HFF-Myc (cell line): ENCODE data around the gene TOR1A.
"Not testable (repeated sequence)": the region's sequence is repeated elsewhere in the genome, so short reads cannot be mapped to it uniquely, and the experiment has no call there.

Experiments
- DNase-seq: peaks from one replicate; pipeline ENCODE4 v3.0.0-alpha.2; 2011; ENCODE audit warnings: low read depth; ENCODE audit errors: extremely low read depth
- H3K4me3 ChIP-seq: replicated peaks from 2 replicates; pipeline ENCODE4 v1.5.1; 2011; ENCODE audit warnings: low read depth, mild to moderate bottlenecking, control low read depth, low read length
- CTCF ChIP-seq: IDR thresholded peaks from 2 replicates; pipeline ENCODE4 v1.5.1; 2012; ENCODE audit warnings: mild to moderate bottlenecking, low read depth, low read length, control low read depth; ENCODE audit errors: missing control alignments

Gene TOR1A

DNA sequence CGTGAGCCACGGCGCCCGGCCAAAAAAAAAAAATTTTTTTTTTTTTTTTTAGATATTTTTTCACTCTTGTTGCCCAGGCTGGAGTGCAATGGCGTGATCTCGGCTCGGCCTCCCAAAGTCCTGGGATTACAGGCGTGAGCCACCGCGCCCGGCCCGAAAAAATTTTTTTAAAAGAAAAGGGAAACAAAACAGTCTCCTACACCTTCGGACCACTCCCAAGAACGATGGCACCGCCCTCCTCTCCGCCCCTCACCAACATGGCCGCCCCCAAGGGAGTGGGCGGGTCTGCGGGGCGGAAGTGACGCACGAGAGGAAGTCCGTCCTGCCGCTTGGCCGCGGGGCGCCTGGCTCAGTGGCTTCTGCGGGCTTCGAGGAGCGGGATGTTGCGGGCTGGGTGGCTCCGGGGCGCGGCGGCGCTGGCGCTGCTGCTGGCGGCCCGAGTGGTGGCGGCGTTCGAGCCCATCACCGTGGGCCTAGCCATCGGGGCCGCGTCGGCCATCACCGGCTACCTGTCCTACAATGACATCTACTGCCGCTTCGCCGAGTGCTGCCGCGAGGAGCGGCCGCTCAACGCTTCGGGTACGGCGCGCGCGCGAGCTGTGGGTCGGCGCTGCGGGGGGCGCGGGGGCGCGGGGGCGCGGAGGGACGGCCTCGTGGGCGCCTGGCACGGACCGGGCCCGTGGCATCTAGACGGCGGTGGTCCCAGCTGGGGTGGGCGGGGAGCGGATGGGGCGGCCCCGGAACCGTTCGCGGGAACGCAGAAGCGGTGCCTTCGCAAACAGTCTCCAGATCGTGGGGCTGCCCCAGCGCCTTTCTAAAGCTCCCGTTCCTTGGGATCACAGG, 20.9 kb downstream of the TOR1A start, which contains the start of gene TOR1B:
TSS of gene TOR1B (plus strand) at position 352 of the 843 bp plus-strand sequence. CDS start at position 381, 29 bp downstream.
- peak within 1 kb of the TSS; percentile 74 for H3K4me3 ChIP-seq
- TF ChIP-seq CTCF: no peak
- peak; percentile 69 for DNase-seq

DNA sequence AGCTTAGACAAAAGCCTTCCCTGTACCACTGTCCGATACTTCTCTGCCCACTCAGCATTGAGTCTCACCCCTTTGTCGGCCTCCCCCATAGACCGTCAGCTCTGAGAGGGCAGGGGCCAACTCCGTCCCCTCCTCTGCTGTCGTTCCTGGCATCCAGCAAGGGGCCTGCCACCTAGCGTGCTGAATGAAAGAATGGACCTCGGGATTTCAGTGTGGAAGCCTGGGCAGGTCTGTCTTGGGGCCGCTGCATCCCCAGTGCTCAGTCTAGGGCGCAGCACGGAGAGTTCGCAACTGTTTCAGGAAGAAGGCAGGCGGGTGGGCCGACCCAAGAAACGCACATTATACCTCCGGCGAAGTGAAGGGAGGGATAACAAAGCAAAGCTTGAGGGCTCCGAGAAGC, 22.4 kb downstream of the TOR1A start:
- DNase-seq: no peak
- TF ChIP-seq CTCF: no peak
- no peak overlapping the region for H3K4me3 ChIP-seq

GRCh38 chr9:129798973-129799372, 25.0 kb downstream of the TOR1A start:
- no peak overlapping the region for H3K4me3 ChIP-seq
- no peak for TF ChIP-seq CTCF
- DNase-seq: no peak

GRCh38 chr9:129796029-129796428, 27.9 kb downstream of the TOR1A start:
- not testable (repeated sequence) for DNase-seq, H3K4me3 ChIP-seq

DNA sequence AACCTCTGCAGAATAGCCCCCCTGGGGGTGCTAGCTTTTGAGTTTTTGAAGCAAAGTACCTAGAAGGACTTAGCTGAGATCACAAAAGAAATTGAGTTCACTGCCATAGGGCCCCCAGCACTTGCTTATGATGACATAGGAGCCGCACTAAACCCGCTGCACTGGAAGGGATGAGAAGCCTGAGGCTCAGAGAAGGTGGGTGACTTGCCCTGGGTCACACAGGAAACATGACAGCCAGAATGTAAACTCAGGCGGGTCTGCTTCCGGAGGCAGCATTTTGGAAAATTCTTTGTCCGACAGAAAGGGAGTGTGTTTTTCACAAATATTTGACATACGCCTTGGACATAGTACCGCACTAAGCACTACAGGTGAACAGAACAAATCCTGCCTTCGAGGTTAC, 29.4 kb downstream of the TOR1A start:
- DNase-seq: no peak
- no peak for TF ChIP-seq CTCF
- H3K4me3 ChIP-seq: no peak overlapping the region

DNA sequence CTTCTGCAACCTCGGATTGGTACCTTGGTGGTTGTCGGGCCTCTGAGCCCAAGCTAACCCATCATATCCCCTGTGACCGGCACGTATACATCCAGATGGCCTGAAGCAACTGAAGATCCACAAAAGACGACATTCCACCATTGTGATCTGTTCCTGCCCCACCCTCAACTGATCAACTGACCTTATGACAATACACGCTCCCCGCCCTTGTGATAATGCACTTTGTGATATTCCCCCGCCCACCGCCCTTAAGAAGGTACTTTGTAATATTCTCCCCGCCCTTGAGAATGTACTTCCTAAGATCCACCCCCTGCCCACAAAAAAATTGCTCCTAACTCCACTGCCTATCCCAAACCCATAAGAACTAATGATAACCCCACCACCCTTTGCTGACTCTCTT, 37.5 kb downstream of the TOR1A start:
- no peak for TF ChIP-seq CTCF
- no peak overlapping the region for H3K4me3 ChIP-seq
- DNase-seq: no peak

DNA sequence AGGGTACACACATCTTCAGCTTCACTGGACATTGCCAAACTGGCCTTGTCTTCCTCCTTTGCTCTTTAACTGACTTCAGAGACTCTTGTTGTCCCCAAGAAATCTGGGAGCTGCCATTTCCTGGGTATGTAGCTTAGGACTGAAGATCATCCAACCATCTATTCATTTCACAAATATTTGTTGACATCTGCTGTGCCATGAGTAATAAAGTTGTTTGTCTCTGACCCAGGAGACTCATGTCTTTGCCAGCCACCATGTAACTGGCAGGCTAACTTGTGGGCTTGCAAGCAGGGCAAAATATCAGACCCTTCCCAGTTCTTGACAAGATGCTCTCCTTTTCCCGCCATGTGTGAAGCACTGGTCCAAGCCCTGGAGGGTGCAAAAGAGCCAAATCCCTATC, 38.1 kb downstream of the TOR1A start:
- TF ChIP-seq CTCF: no peak
- no peak for DNase-seq
- H3K4me3 ChIP-seq: no peak overlapping the region

DNA sequence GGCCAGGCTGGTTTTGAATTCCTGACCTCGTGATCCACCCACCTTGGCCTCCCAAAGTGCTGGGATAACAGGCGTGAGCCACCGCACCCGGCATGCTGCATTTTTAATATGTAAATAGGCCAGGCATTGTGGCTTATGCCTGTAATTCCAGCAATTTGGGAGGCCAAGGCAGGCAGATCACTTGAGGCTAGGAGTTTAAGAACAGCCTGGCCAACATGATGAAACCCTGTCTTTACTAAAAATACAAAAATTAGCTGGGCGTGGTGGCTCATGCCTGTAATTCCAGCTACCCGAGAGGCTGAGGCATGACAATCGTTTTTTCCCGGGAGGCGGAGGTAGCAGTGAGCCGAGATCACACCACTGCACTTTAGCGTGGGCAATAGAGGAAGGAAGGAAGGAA, 39.0 kb downstream of the TOR1A start:
- not testable (repeated sequence) for H3K4me3 ChIP-seq, DNase-seq
